Peyer's patch (tissue), 4 donors: Measurements from ENCODE around the gene ZNF831. TPM values are rescaled to one million over a fixed set of nuclear protein-coding genes. Genes with fewer than 3 reads are reported as not detected.

Experiments
- DNase-seq, 3 donors: peaks; one replicate each; pipeline ENCODE4 v3.0.0-alpha.2; 2017 to 2019
- H3K27ac ChIP-seq, 4 donors: fragments of 200-600 bp; sonication (generic); one replicate each; pipeline ENCODE4 v1.5.1; 2016 to 2019
- H3K27me3 ChIP-seq, 2 donors: fragments of 200-600 bp; sonication (generic); one replicate each; pipeline ENCODE4 v1.5.1; 2019
- H3K36me3 ChIP-seq, 3 donors: fragments of 200-600 bp; sonication (generic); one replicate each; pipeline ENCODE4 v1.5.1; 2016 to 2019
- H3K4me1 ChIP-seq, 4 donors: fragments of 200-600 bp; sonication (generic); one replicate each; pipeline ENCODE4 v1.5.1; 2016 to 2019
- H3K4me3 ChIP-seq, 4 donors: fragments of 200-600 bp; sonication (generic); 1 replicate in 3 of 4; 2 replicates in 1 of 4; pipeline ENCODE4 v1.5.1; 2016 to 2019; ENCODE audit warnings: mild to moderate bottlenecking in 1 of 4
- H3K9me3 ChIP-seq, 4 donors: fragments of 200-600 bp; sonication (generic); one replicate each; pipeline ENCODE4 v1.5.1; 2016 to 2019; ENCODE audit warnings: mild to moderate bottlenecking in 1 of 4
- CTCF ChIP-seq, 6 experiments: fragments of 450-650 bp in 4 of 6; fragments of 200-600 bp in 2 of 6; sonication (generic) in 1 of 6; IDR thresholded peaks; one replicate each; pipeline ENCODE4 v1.5.1; 2017 to 2019; ENCODE audit warnings: antibody characterized with exemption in 6 of 6, mild to moderate bottlenecking in 3 of 6, moderate library complexity in 1 of 6
- POLR2A ChIP-seq, 2 donors: fragments of 450-650 bp; IDR thresholded peaks; one replicate each; pipeline ENCODE4 v1.5.1; 2017; ENCODE audit warnings: antibody characterized with exemption in 2 of 2, mild to moderate bottlenecking in 2 of 2, moderate library complexity in 2 of 2
- total RNA-seq, 4 donors: library from RNA; depleted of rRNA; stranded (reverse); fragments of >200 nt; gene quantifications; one replicate each; pipeline ENCODE4 v1.1.0, GENCODE V29; 2016

The ZNF831 gene
- total RNA-seq, 4 donors from 2014 or later, result 1.7 to 11.6 (median 2.3) TPM

- Histone ChIP-seq H3K36me3 (no peaks in the 10 kb centered on the region), H3K9me3 (no peaks in the 10 kb centered on the region), H3K27ac (no peak overlapping the region), H3K4me3 (no peak overlapping the region), H3K4me1 (no peaks in the 10 kb centered on the region), H3K27me3 (no peaks in the 10 kb centered on the region)
- no peak for TF ChIP-seq POLR2A (IDR thresholded peaks at IDR 0.05)
- no peak for TF ChIP-seq CTCF (IDR thresholded peaks at IDR 0.05)
- no peak for DNase-seq
These were observed 27.6 kb downstream of the ZNF831 start for GRCh38 chr20:59191036-59191755.

- Histone ChIP-seq H3K27ac (no peak overlapping the region), H3K4me1 (no peaks in the 10 kb centered on the region), H3K27me3 (no peaks in the 10 kb centered on the region), H3K4me3 (no peak overlapping the region), H3K36me3 (no peaks in the 10 kb centered on the region), H3K9me3 (no peaks in the 10 kb centered on the region)
- TF ChIP-seq POLR2A (IDR thresholded peaks at IDR 0.05) (no peak), CTCF (IDR thresholded peaks at IDR 0.05) (no peak)
- no peak for DNase-seq
These were observed 28.3 kb downstream of the ZNF831 start for GRCh38 chr20:59191756-59192532.

GRCh38 chr20:59192533-59192896, 28.9 kb downstream of the ZNF831 start:
- TF ChIP-seq CTCF (IDR thresholded peaks at IDR 0.05) (no peak), POLR2A (IDR thresholded peaks at IDR 0.05) (no peak)
- no peaks in the 10 kb centered on the region for H3K36me3 ChIP-seq
- DNase-seq, result no peak
- no peak overlapping the region for H3K27ac ChIP-seq
- H3K4me1 ChIP-seq, result no peaks in the 10 kb centered on the region
- no peaks in the 10 kb centered on the region for H3K9me3 ChIP-seq
- H3K27me3 ChIP-seq, result no peaks in the 10 kb centered on the region
- H3K4me3 ChIP-seq, result no peak overlapping the region

GRCh38 chr20:59193325-59193724, 29.7 kb downstream of the ZNF831 start:
- no peaks in the 10 kb centered on the region for H3K36me3 ChIP-seq
- no peak overlapping the region for H3K27ac ChIP-seq
- no peaks in the 10 kb centered on the region for H3K27me3 ChIP-seq
- DNase-seq, result no peak
- H3K4me3 ChIP-seq, result no peak overlapping the region
- no peaks in the 10 kb centered on the region for H3K9me3 ChIP-seq
- H3K4me1 ChIP-seq, result no peaks in the 10 kb centered on the region
- TF ChIP-seq CTCF (IDR thresholded peaks at IDR 0.05) (no peak), POLR2A (IDR thresholded peaks at IDR 0.05) (no peak)

GRCh38 chr20:59194023-59194935, 30.7 kb downstream of the ZNF831 start:
- no peaks in the 10 kb centered on the region for H3K9me3 ChIP-seq
- no peak overlapping the region for H3K4me3 ChIP-seq
- no peaks in the 10 kb centered on the region for H3K36me3 ChIP-seq
- no peak overlapping the region for H3K27ac ChIP-seq
- TF ChIP-seq POLR2A (IDR thresholded peaks at IDR 0.05) (no peak), CTCF (IDR thresholded peaks at IDR 0.05) (no peak)
- no peaks in the 10 kb centered on the region for H3K27me3 ChIP-seq
- no peak for DNase-seq
- no peaks in the 10 kb centered on the region for H3K4me1 ChIP-seq
